ENCODE results near the gene PLEKHG4.

The PLEKHG4 gene

GRCh38 chr16:67279296-67280089 is at the start of gene PLEKHG4:
Gene PLEKHG4 (plus strand): TSS chr16:67279532. CDS start chr16:67280045, 513 bp downstream.
- peak; percentile 88 for DNase-seq (ENCODE audit: low spot score)

- no peak for DNase-seq (ENCODE audit: low spot score)
Observed at GRCh38 chr16:67229906-67230808, 49.2 kb upstream of the PLEKHG4 start.

- DNase-seq (ENCODE audit: low spot score): no peak
Observed at GRCh38 chr16:67230809-67231660, 48.3 kb upstream of the PLEKHG4 start.

- no peak for DNase-seq (ENCODE audit: low spot score)
Observed at GRCh38 chr16:67233596-67233995, 45.7 kb upstream of the PLEKHG4 start.

GRCh38 chr16:67234180-67234597 is 45.1 kb upstream of the PLEKHG4 start:
- DNase-seq (ENCODE audit: low spot score): no peak

GRCh38 chr16:67235816-67236562 is 43.3 kb upstream of the PLEKHG4 start:
- DNase-seq (ENCODE audit: low spot score): no peak

- peak; percentile 69 for DNase-seq (ENCODE audit: low spot score)
Observed at GRCh38 chr16:67236563-67237395, 42.6 kb upstream of the PLEKHG4 start.

GRCh38 chr16:67237396-67238277 is 41.7 kb upstream of the PLEKHG4 start:
- DNase-seq (ENCODE audit: low spot score): no peak

GRCh38 chr16:67238278-67238575 is 41.1 kb upstream of the PLEKHG4 start:
- no peak for DNase-seq (ENCODE audit: low spot score)

- no peak for DNase-seq (ENCODE audit: low spot score)
Observed at GRCh38 chr16:67238806-67239470, 40.4 kb upstream of the PLEKHG4 start.

GRCh38 chr16:67240506-67240905 is 38.8 kb upstream of the PLEKHG4 start:
- peak; percentile 39 for DNase-seq (ENCODE audit: low spot score)

- peak; percentile 90 for DNase-seq (ENCODE audit: low spot score)
Observed at GRCh38 chr16:67241008-67241900, 38.1 kb upstream of the PLEKHG4 start.

GRCh38 chr16:67242138-67242730 is 37.1 kb upstream of the PLEKHG4 start:
- DNase-seq (ENCODE audit: low spot score): no peak

GRCh38 chr16:67243481-67243880 is 35.9 kb upstream of the PLEKHG4 start:
- no peak for DNase-seq (ENCODE audit: low spot score)

- DNase-seq (ENCODE audit: low spot score): peak; percentile 92
Observed at GRCh38 chr16:67244387-67245185, 34.7 kb upstream of the PLEKHG4 start.

- DNase-seq (ENCODE audit: low spot score): no peak
Observed at GRCh38 chr16:67245186-67245585, 34.1 kb upstream of the PLEKHG4 start.

- DNase-seq (ENCODE audit: low spot score): no peak
Observed at GRCh38 chr16:67245674-67246080, 33.7 kb upstream of the PLEKHG4 start.
